Gastroesophageal sphincter (tissue), 4 donors: ENCODE measurements around the gene NRL. TPM values are rescaled to one million over a fixed set of nuclear protein-coding genes. Genes with fewer than 3 reads are reported as not detected.

ENCODE experiments used
- ATAC-seq: fragments of 150-250 bp; one replicate; pipeline ENCODE4 v1.9.1; 2016; ENCODE audit warnings: mild to moderate bottlenecking, moderate library complexity
- H3K27ac ChIP-seq, 4 donors: fragments of 200-600 bp; sonication (generic) in 3 of 4; 1 replicate in 3 of 4; 2 replicates in 1 of 4; pipeline ENCODE4 v1.5.1; 2016 to 2019
- H3K27me3 ChIP-seq: fragments of 200-600 bp; sonication (generic); one replicate; pipeline ENCODE4 v1.5.1; 2019
- H3K36me3 ChIP-seq, 2 donors: fragments of 200-600 bp; sonication (generic); one replicate each; pipeline ENCODE4 v1.5.1; 2019; ENCODE audit warnings: control low read depth in 1 of 2
- H3K4me1 ChIP-seq, 3 donors: fragments of 200-600 bp; sonication (generic); 1 replicate in 2 of 3; 2 replicates in 1 of 3; pipeline ENCODE4 v1.5.1; 2016 to 2019; ENCODE audit warnings: control low read depth in 2 of 3
- H3K4me3 ChIP-seq, 2 donors: fragments of 200-600 bp; sonication (generic); one replicate each; pipeline ENCODE4 v1.5.1; 2019; ENCODE audit warnings: mild to moderate bottlenecking in 1 of 2, moderate library complexity in 1 of 2
- H3K9me3 ChIP-seq, 3 donors: fragments of 200-600 bp; sonication (generic); one replicate each; pipeline ENCODE4 v1.5.1; 2017 to 2019; ENCODE audit warnings: control low read depth in 2 of 3
- CTCF ChIP-seq, 4 experiments: fragments of 200-600 bp in 2 of 4; fragments of 450-650 bp in 2 of 4; sonication (generic) in 1 of 4; IDR thresholded peaks; one replicate each; pipeline ENCODE4 v1.5.1; 2017 to 2019; ENCODE audit warnings: antibody characterized with exemption in 4 of 4, mild to moderate bottlenecking in 2 of 4, moderate library complexity in 2 of 4
- EP300 ChIP-seq: sonication (generic); formaldehyde crosslinking; IDR thresholded peaks from one replicate; pipeline ENCODE4 v1.6.1; 2017; ENCODE audit warnings: antibody characterized with exemption, mild to moderate bottlenecking
- POLR2A ChIP-seq, 2 donors: fragments of 450-650 bp; IDR thresholded peaks; one replicate each; pipeline ENCODE4 v1.6.1; 2017; ENCODE audit warnings: antibody characterized with exemption in 2 of 2, mild to moderate bottlenecking in 2 of 2, moderate library complexity in 1 of 2
- POLR2AphosphoS5 ChIP-seq: sonication (generic); formaldehyde crosslinking; IDR thresholded peaks from one replicate; pipeline ENCODE4 v1.6.1; 2017; ENCODE audit warnings: antibody characterized with exemption
- WGBS, 2 donors: methylation state at CpG; one replicate each; pipeline ENCODE4 v1.1.5; 2018; ENCODE audit warnings: low coverage in 1 of 2; 5-methylcytosine and 5-hydroxymethylcytosine counted together
- total RNA-seq, 4 donors: library from RNA; depleted of rRNA; stranded (reverse); fragments of >200 nt; gene quantifications; one replicate each; pipeline ENCODE4 v1.1.0, GENCODE V29; 2016

NRL gene
- total RNA-seq, 4 donors from 2014 or later: 0.81 to 10.4 (median 5.0) TPM; not detected in 1

DNA sequence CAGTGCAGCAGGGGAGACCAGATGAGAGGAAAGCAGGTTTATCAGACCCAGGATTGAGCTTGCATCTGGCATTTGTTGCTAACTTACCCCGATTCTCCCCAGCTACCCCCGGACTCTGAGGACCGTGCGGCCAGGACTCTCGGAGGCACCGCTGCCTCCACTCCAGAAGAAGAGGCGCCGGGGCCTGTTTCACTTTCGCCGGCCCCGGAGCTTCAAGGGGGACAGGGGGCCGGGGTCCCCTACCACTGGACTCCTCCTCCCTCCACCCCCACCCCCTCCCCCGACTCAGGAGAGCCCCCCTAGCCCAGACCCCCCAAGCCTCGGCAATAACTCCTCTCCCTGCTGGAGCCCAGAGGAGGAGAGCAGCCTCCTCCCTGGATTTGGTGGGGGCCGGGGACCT, 49.9 kb downstream of the NRL start:
- H3K27ac ChIP-seq: no peak overlapping the region
- no CpG with 5 or more reads among the region's 15 CpGs for WGBS, 2 donors
- no peak for ATAC-seq
- no peak overlapping the region for H3K4me3 ChIP-seq
- no peaks in the 10 kb centered on the region for H3K4me1 ChIP-seq
- H3K9me3 ChIP-seq: no peaks in the 10 kb centered on the region
- TF ChIP-seq CTCF (IDR thresholded peaks at IDR 0.05): no peak
- TF ChIP-seq POLR2A (IDR thresholded peaks at IDR 0.05): no peak
- H3K27me3 ChIP-seq: no peaks in the 10 kb centered on the region
- no peaks in the 10 kb centered on the region for H3K36me3 ChIP-seq

- Histone ChIP-seq H3K27ac (no peak overlapping the region), H3K4me1 (no peaks in the 10 kb centered on the region), H3K36me3 (no peaks in the 10 kb centered on the region), H3K9me3 (no peaks in the 10 kb centered on the region), H3K4me3 (no peak overlapping the region), H3K27me3 (no peaks in the 10 kb centered on the region)
- WGBS, 2 donors: 64 to 100% methylated on average over 1 to 2 of the region's 7 CpGs
- TF ChIP-seq EP300: no peak
- TF ChIP-seq POLR2AphosphoS5: no peak
- no peak for TF ChIP-seq CTCF (IDR thresholded peaks at IDR 0.05)
- no peak for TF ChIP-seq POLR2A (IDR thresholded peaks at IDR 0.05)
- no peak for ATAC-seq
These were observed 50.5 kb downstream of the NRL start for GRCh38 chr14:24064091-24064795.

- WGBS, 2 donors: 69 to 100% methylated on average over 1 to 3 of the region's 4 CpGs
- no peak for ATAC-seq
- no peak overlapping the region for H3K27ac ChIP-seq
These were observed 51.4 kb downstream of the NRL start for GRCh38 chr14:24063263-24063836.

GRCh38 chr14:24062216-24062980, 52.4 kb downstream of the NRL start:
- Histone ChIP-seq H3K4me1 (peaks cover 0 to 7% (median 0%) of the 10 kb centered on the region in 3 donors), H3K4me3 (no peak overlapping the region), H3K9me3 (no peaks in the 10 kb centered on the region), H3K27ac (no peak overlapping the region), H3K36me3 (no peaks in the 10 kb centered on the region), H3K27me3 (peaks cover 7% of the 10 kb centered on the region)
- no peak for TF ChIP-seq POLR2AphosphoS5
- TF ChIP-seq EP300: no peak
- no peak for TF ChIP-seq CTCF (IDR thresholded peaks at IDR 0.05)
- TF ChIP-seq POLR2A (IDR thresholded peaks at IDR 0.05): no peak
- no peak for ATAC-seq
- 71 to 87% methylated on average over 1 to 3 of the region's 14 CpGs for WGBS, 2 donors

More at GRCh38 chr14:24063263-24063836, 51.4 kb downstream of the NRL start:
- Histone ChIP-seq H3K9me3 (no peaks in the 10 kb centered on the region), H3K4me1 (peaks cover 0 to 4% (median 0%) of the 10 kb centered on the region in 3 donors), H3K4me3 (no peak overlapping the region), H3K27me3 (no peaks in the 10 kb centered on the region), H3K36me3 (no peaks in the 10 kb centered on the region)
- TF ChIP-seq CTCF (IDR thresholded peaks at IDR 0.05) (no peak), POLR2A (IDR thresholded peaks at IDR 0.05) (no peak), POLR2AphosphoS5 (no peak), EP300 (no peak)
